ENCODE measurements around the gene BTG2. TPM values are rescaled to one million over a fixed set of nuclear protein-coding genes. Genes with fewer than 3 reads are reported as not detected.

Gene BTG2
- polyA plus RNA-seq, 2 of the 4 experiments (the other 2 are of a cell fraction) = 7.2 to 16.4 TPM

- H3K9me3 ChIP-seq = no peaks in the 10 kb centered on the region
- POLR2A ChIA-PET = interaction anchor here (0.7 kb wide), 1 partner anchor 8 kb away, joined by 3 read pairs; no protein-coding TSS in a partner anchor
- FAIRE-seq = no peak
- DNase-seq (ENCODE audit: low read depth in 1 of 2, low spot score in 1 of 2) = peak; percentile 52 to 83
- peak overlapping the region; percentile 51; the same call in 2 of the 3 replicates for H3K4me2 ChIP-seq
- TF ChIP-seq SREBF2 (IDR thresholded peaks at IDR 0.05) (no peak), FOXS1 (CRISPR knock-in tag; IDR thresholded peaks at IDR 0.05) (no peak), KDM5A (IDR thresholded peaks at IDR 0.05) (no peak), CTCF (IDR thresholded peaks at IDR 0.05) (peak; percentile 57), PHF8 (IDR thresholded peaks at IDR 0.05; ENCODE audit: borderline replicate concordance, low read depth) (no peak), HOXA7 (CRISPR knock-in tag; IDR thresholded peaks at IDR 0.05) (no peak), JUN (IDR thresholded peaks at IDR 0.05) (no peak), MAX (IDR thresholded peaks at IDR 0.05) (no peak), JUNB (IDR thresholded peaks at IDR 0.05) (no peak), HOXB13 (CRISPR knock-in tag; IDR thresholded peaks at IDR 0.05; ENCODE audit: low read depth) (no peak), MAZ (IDR thresholded peaks at IDR 0.05; ENCODE audit: borderline replicate concordance, low read depth, low read length) (no peak), FOSB (CRISPR knock-in tag; IDR thresholded peaks at IDR 0.05) (no peak), CEBPB (IDR thresholded peaks at IDR 0.05) (no peak), SMC3 (IDR thresholded peaks at IDR 0.05) (peak; percentile 20; the same call in 1 of the 3 replicates), NFE2L2 (conservative IDR thresholded peaks at IDR 0.05; ENCODE audit: low read length) (no peak), ZNF302 (CRISPR knock-in tag; IDR thresholded peaks at IDR 0.05) (no peak), RAD21 (conservative IDR thresholded peaks at IDR 0.05 in 1 of 2, IDR thresholded peaks at IDR 0.05 in 1 of 2) (peak; percentile 36 to 48; a peak in 3 of 5 replicates), ELK1 (IDR thresholded peaks at IDR 0.05; ENCODE audit: low read depth, low read length) (no peak)
- peak; percentile 81 to 89 for ATAC-seq
- H3K4me1 ChIP-seq = no peaks in the 10 kb centered on the region
- 19% methylated on average over 17 of the region's 23 CpGs for WGBS (ENCODE audit: missing lambda C conversion rate)
- no peak overlapping the region for H3K4me3 ChIP-seq
- CTCF ChIA-PET = interaction anchor here (0.6 to 23.4 kb wide), 36 partner anchors 8 to 483 kb away, joined by 3 to 510 read pairs (median 5); partner anchors contain the start of genes FMOD, OPTC and PRELP
- no peak overlapping the region for H3K27ac ChIP-seq
Observed at GRCh38 chr1:203342192-203342940, 37.0 kb downstream of the BTG2 start.

GRCh38 chr1:203343956-203344754 lies 38.8 kb downstream of the BTG2 start:
- Histone ChIP-seq H3K27ac (no peak overlapping the region), H3K4me3 (no peak overlapping the region), H3K4me2 (no peak overlapping the region), H3K9me3 (no peaks in the 10 kb centered on the region), H3K4me1 (no peaks in the 10 kb centered on the region)
- ATAC-seq (no peak), FAIRE-seq (no peak), DNase-seq (ENCODE audit: low read depth in 1 of 2, low spot score in 1 of 2) (no peak)
- TF ChIP-seq MAX (IDR thresholded peaks at IDR 0.05) = no peak
- no peak for TF ChIP-seq RFX5 (IDR thresholded peaks at IDR 0.05)
- TF ChIP-seq CTCF (IDR thresholded peaks at IDR 0.05) = no peak
- TF ChIP-seq MAFK (IDR thresholded peaks at IDR 0.05; ENCODE audit: partially characterized antibody) = no peak
- TF ChIP-seq HOXB13 (CRISPR knock-in tag; IDR thresholded peaks at IDR 0.05; ENCODE audit: low read depth) = no peak
- no peak for TF ChIP-seq HMGXB4 (CRISPR knock-in tag; IDR thresholded peaks at IDR 0.05; ENCODE audit: borderline replicate concordance)
- TF ChIP-seq CBX2 (IDR thresholded peaks at IDR 0.05; ENCODE audit: borderline replicate concordance, low read depth) = no peak
- TF ChIP-seq EHF (CRISPR knock-in tag; IDR thresholded peaks at IDR 0.05) = no peak
- TF ChIP-seq NPAS2 (CRISPR knock-in tag; IDR thresholded peaks at IDR 0.05; ENCODE audit: borderline replicate concordance) = no peak
- TF ChIP-seq CBX8 (IDR thresholded peaks at IDR 0.05) = no peak
- no peak for TF ChIP-seq MAZ (IDR thresholded peaks at IDR 0.05; ENCODE audit: borderline replicate concordance, low read depth, low read length)
- ChIA-PET CTCF (interaction anchor here (1.0 to 23.4 kb wide), 13 partner anchors 10 to 863 kb away, joined by 3 to 510 read pairs (median 77); partner anchors contain the start of genes FMOD, OPTC and PRELP), POLR2A (no interaction called here)
- WGBS (ENCODE audit: missing lambda C conversion rate) = 46% methylated on average over 9 of the region's 9 CpGs

Measured in A549 (cell line).